ENCODE measurements around the gene INSL3.
"Not testable (repeated sequence)": the region's sequence is repeated elsewhere in the genome, so short reads cannot be mapped to it uniquely, and the experiment has no call there.

INSL3 gene

DNA sequence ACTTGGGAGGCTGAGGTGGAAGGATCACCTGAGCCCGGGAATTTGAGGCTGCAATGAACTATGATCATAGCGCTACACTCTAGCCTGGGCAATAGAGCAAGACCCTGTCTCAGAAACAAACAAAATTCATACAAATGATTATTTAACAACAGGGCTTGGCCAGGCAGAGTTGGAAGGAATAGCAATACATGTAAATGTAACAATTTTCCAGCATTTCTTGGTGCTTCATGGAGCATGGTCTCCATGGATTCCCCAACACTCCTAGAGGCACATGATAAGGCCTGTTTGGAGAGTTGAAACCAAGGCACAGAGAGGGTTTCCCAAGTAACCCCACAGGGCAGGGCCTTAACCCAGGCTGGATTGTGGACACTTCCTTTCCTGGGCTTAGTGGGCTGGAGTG, 10.2 kb downstream of the INSL3 start:
- DNase-seq: no peak

GRCh38 chr19:17807731-17808316, 13.5 kb downstream of the INSL3 start:
- DNase-seq: no peak

DNA sequence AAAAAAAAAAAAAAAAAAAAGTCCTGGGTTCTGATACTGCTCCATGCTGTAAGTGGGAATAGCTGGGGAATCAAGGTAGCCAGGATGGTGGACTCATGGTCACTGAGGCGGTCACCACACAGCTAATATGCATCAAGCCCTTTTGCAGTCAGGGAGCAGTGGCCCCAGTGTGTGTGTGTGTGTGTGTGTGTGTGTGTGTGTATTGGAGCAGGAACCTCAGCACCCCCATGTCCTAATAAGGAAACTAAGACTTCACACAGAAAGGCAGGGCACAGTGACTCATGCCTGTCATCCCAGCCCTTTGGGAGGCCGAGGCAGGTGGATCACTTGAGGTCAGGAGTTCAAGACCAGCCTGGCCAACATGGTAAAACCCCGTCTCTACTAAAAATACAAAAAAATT, 14.4 kb downstream of the INSL3 start:
- no peak for DNase-seq

DNA sequence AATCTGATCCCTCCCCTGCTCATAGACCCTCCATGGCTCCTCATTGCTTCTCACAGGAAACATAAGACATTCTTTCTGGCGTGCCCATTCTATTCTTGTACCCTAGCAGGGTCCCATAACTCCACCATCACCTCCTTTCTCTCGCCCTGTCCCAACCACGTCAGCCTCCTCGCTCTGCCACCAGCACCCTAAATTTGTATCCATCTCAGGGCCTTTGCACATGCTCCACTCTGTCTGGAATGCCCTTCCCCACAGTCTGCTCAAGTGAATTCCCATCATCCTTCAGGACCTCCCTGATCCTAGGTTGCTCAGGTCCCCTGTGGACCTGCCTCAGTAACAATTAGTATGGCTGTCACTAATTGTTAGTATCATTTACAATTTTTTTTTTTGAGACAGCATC, 15.9 kb downstream of the INSL3 start:
- no peak for DNase-seq

DNA sequence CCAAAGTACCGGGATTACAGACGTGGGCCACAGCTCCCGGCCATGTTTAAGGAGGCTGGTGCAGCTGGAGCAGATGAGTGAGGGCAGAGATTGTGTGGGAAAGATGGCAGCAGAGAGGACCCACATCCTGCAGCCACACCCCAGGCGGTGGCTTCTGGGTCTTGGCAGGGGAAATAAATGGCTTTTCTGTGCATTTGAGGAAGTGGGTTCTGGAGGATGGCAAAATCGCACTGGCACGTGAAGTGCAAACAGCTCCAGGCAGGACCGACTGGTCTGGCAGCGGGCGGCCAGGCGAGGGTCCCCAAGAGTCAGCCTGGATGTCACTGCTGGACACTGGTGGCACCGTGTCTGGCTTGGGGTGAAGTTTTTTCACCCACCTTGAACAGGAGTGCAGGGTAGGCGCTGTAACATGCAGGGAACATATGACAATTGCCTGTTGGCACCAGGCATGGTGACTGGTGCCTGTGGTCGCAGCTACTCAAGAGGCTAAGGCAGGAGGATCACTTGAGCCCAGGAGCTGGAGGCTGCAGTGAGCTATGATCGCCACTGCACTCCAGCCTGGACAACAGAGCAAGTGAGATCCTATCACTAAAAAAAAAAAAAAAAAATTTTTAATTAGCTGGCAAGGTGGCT, 17.9 kb downstream of the INSL3 start:
- DNase-seq: no peak

DNA sequence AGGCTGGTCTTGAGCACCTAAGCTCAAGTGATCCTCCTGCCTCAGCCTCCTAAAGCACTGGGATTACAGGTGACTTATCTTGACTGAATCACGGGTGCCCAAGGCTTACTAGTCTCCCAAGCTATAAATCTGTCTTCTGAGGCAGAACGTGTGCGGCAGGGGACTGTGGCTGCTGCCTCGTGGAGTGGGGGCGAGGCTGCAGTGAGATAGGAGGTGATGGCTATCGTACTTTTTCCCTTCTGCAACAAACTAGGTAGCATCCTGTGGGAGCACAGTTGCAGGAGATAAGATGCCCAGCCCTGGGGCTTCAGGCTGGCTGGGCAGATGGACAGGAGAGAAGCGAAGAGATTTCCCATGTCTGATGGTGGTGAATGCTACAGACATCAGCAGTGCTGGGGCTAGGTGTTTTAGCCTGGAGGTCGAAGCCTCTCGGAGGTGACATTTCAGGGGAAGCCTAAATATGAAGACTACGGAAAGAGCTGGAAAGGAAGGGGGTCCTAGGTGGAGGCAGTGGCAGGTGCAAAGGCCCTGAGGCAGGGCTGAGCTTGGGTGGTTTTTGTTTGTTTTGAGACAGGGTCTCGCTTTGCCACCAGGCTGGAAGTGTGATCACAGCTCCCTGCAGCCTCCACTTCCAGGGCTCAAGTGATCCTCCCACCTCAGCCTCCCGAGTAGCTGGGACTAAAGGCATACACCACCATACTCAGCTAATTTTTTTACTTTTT, 19.0 kb downstream of the INSL3 start:
- no peak for DNase-seq

DNA sequence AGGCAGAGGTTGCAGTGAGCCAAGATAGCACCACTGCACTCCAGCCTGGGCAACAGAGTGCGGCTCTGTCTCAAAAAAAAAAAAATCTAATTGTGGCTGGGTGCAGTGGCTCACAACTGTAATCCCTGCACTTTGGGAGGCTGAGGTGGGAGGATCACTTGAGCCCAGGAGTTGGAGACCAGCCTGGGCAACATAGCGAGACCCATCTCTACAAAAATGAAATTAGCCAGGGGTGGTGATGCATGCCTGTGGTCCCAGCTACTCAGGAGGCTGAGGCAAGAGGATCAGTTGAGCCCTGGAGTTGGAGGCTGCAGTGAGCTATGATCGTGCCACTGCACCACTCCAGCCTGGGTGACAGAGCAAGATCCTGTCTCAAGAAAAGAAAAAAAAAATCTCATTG, 22.7 kb downstream of the INSL3 start:
- DNase-seq: not testable (repeated sequence)

DNA sequence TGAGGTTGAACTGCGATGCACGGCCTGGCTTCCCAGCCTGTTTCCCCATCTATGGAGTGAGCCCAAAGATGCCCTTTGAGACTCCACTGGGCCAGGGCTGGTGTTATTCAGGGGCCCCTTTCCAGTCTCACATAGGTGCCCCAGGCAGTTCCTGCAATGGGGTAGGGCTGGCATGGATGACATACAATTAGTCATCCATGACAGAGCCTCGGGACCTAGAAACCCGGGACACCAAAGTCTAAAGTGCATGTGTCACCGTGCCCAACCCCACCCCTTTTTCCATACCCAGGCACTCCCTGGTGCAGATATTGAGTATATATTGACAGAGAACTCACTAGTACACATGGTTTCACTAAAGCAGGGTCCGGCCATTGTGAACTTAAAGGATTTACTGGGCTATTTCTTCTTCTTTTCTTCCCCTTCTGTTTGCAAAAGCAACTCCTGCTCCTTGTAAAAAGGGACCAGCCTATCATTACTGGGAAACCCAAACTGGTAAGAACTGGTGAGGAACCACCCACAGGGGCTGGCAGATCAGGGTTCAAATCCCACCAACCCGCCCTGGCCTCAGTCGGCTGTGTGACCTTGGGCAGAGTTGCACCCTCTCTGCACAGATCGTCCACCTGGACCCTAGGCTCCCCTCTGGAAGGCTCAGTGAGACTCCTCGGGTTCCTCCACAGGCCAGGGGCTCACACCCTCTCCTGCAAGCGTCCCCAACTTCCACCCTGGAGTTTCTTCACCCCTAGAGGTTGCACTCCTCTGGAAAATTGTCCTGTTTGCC, 23.7 kb downstream of the INSL3 start:
- DNase-seq: no peak

- DNase-seq: no peak
Observed at GRCh38 chr19:17796838-17797423, 24.4 kb downstream of the INSL3 start.

DNA sequence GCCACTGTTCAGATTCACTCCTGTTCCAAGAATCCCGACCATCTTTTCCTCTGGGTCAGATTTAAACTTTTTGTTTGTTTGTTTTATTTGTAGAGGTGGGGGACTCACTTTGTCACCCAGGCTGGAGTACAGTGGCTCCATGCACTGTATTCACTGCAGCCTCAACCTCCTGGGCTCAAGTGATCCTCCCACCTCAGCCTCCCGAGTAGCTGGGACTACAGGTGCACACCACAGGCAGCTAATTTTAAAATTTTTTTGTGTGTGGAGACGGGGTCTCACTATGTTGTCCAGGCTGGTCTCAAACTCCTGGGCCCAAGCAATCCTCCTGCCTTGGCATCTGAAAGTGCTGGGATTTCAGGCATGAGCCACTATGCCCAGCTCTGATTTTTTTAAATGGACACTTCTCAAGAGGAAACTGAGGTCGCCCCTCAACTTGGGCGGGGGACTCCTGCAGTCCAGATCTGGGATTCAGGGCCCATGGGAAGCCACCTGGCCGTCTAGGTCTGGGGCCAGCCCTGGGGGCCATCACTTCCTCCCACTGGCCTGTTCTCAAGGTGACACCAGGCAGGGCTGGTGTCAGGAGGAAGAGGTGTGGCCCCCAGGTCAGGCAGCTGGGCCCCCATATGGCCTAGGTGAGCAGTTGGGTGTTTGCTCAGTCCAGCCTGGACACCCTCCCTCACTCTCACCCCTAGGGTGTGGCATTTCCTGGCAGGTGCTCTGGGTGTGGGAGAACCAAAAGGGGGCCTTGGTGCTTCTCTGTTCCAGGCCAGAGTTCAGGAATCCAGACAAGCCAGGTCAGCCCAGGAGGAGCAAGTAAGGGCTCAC, 25.1 kb downstream of the INSL3 start:
- DNase-seq: no peak

- DNase-seq: no peak
Observed at GRCh38 chr19:17795495-17795856, 25.8 kb downstream of the INSL3 start.

DNA sequence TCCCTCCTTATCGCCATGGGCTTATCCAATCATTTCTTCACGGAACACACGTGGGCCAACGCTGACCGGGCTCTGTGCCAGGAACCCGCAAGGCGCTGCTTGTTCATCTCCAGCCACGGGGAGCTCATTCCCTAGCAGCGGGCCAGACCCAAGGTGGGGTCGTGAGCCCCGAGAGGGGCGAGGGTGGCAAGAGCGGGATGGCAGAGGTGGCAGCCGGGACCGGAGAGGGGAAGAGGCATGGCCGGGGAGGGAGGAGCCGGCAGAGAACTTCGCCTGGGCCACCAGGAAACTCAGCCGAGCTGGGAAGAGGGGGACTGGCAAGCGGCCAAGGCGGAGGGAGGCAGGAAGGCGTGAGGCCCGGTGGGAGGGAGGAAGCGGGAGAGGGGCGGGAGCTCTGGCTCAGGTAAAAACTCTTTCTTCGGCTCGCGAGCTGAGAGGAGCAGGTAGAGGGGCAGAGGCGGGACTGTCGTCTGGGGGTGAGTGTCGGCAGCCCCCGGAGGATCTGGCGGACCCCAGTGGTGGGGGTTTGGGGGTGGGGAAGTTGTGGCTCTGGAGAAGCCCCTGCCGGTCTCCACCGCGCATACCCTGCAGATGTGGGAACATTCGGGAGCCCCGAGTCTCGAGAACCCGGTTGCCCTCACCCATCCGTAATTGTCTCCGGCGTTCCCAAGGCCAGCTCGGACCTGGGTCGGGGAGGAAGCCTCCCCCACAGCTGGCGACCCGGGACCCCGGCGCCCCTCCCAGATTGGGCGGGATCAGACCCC, 26.4 kb downstream of the INSL3 start, which contains the start of gene B3GNT3:
Gene B3GNT3 (plus strand): TSS at position 408 of the 764 bp plus-strand sequence. CDS start 12,670 bp downstream, outside the sequence.
- DNase-seq: no peak

- no peak for DNase-seq
Observed at GRCh38 chr19:17794412-17794730, 26.9 kb downstream of the INSL3 start.

DNA sequence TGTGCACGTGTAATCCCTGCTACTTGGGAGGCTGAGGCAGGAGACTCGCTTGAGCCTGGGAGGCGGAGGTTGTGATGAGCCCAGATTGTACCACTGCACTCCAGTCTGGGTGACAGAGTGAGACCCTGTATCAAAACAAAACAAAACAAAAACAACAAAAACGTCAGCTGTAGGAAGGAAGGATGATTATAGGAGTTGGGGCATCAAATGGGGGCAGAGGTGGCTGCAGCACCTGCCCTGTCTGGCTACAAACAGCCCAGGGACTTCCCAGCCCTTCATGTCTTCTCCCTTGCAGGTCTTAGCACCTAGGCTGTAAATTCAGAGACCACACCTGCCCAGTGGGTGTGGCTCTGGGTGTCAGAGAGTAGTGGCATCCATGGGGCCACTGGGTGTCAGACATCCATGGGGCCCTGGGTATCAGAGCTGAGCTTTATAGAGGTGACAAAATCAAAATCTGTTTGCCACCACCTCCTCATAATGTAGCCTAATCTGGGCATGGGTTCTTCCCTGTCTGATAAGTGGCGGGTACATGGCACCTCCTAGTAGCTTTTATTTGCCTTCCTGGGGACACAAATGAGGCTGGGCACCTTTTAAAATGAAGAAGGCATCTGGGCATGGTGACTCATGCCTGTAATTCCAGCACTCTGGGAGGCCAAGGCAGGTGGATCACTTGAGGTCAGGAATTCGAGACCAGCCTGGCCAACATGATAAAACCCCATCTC, 31.1 kb downstream of the INSL3 start:
- DNase-seq: no peak

GRCh38 chr19:17788632-17789031, 32.7 kb downstream of the INSL3 start:
- no peak for DNase-seq

- no peak for DNase-seq
Observed at GRCh38 chr19:17787274-17787913, 33.9 kb downstream of the INSL3 start.

DNA sequence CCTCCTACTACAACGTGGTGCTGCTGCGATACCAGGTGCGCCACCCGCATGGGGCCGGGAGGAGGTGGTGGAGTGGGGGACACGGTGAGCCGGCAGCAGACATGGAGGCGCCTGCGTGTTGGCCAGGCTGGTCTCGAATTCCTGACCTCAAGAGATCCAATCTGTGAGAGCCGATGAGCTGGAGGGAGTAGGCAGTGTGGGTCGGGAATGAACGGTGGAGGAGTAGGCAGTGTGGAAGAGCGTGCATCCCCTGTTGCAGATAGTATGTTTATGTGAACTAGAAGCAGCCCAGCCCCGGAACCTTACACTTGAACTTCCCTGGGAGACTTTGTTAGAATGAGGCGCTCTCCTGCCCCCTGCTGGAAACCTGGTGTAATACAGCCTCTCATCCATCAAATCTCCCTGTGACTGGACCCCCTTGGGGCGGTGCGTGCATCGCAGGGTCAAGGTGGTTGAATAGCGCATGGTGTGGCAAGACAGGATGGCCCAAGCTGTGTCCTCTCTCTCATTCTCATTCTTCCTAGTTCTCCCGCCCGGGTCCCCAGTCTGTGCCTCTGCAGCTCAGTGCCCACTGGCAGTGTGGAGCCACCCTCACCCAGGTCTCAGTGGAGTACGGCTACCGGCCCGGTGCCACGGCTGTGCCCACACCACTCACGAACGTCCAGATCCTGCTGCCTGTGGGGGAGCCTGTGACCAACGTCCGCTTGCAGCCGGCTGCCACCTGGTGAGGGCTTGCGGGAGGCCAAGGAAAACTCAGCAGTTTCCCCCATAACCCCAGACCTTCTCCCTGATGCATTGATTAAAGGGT, 36.9 kb downstream of the INSL3 start:
- DNase-seq: peak; percentile 45

- DNase-seq: not testable (repeated sequence)
Observed at GRCh38 chr19:17783721-17784120, 37.6 kb downstream of the INSL3 start.

- no peak for DNase-seq
Observed at GRCh38 chr19:17780781-17781180, 40.5 kb downstream of the INSL3 start.
